Lower lobe of right lung (tissue), 2 donors: Measurements from ENCODE around the gene NDUFC2. TPM values are rescaled to one million over a fixed set of nuclear protein-coding genes. Genes with fewer than 3 reads are reported as not detected.

ENCODE experiments used
- ATAC-seq, 2 donors: fragments of 200-7000 bp; cut with Tn5 transposase; one replicate each; pipeline ENCODE4 v1.9.1; 2020 to 2022; ENCODE audit warnings: mild to moderate bottlenecking in 2 of 2, moderate library complexity in 2 of 2
- DNase-seq: peaks from one replicate; pipeline ENCODE4 v3.0.0-alpha.2; 2020
- H3K27ac ChIP-seq: fragments of 200-600 bp; one replicate; pipeline ENCODE4 v1.8.0; 2022
- H3K27me3 ChIP-seq: fragments of 200-600 bp; one replicate; pipeline ENCODE4 v1.8.0; 2022; ENCODE audit warnings: low read depth
- H3K36me3 ChIP-seq: fragments of 200-600 bp; one replicate; pipeline ENCODE4 v1.8.0; 2022; ENCODE audit warnings: mild to moderate bottlenecking
- H3K4me1 ChIP-seq: fragments of 200-600 bp; one replicate; pipeline ENCODE4 v1.8.0; 2022
- H3K4me3 ChIP-seq: fragments of 200-600 bp; one replicate; pipeline ENCODE4 v1.8.0; 2022; ENCODE audit warnings: mild to moderate bottlenecking
- H3K9me3 ChIP-seq: fragments of 200-600 bp; one replicate; pipeline ENCODE4 v1.8.0; 2022
- CTCF ChIP-seq: fragments of 200-600 bp; IDR thresholded peaks from one replicate; pipeline ENCODE4 v1.8.0; 2022; ENCODE audit warnings: antibody characterized with exemption, mild to moderate bottlenecking
- intact Hi-C: fragments of 100-400 bp; cut with DNase I; formaldehyde crosslinking; loops from one replicate; pipeline ENCODE4 v1.11.0; 2022
- total RNA-seq: library from RNA; stranded (reverse); fragmentation: NEBNext Ultra II Directional; extraction: Animal tissue kit (Norgen Biotek cat#: 25700); gene quantifications from one replicate; pipeline ENCODE4 v1.2.1, GENCODE V29; 2021
- donor health status: DM: no; HTN: yes; CAD: no; lungs with severe emphysema.

NDUFC2 gene
- total RNA-seq, 1 donor from 2014 or later: 130 TPM

- Histone ChIP-seq H3K27ac (no peak overlapping the region), H3K4me3 (no peak overlapping the region), H3K36me3 (no peaks in the 10 kb centered on the region), H3K27me3 (no peaks in the 10 kb centered on the region), H3K9me3 (no peaks in the 10 kb centered on the region), H3K4me1 (no peaks in the 10 kb centered on the region)
- DNase-seq (no peak), ATAC-seq (no peak)
- intact Hi-C loops: no loop called here
- TF ChIP-seq CTCF: no peak
Observed at GRCh38 chr11:78056093-78056492, 23.6 kb downstream of the NDUFC2 start.

GRCh38 chr11:78054971-78055370, 24.7 kb downstream of the NDUFC2 start:
- no peak overlapping the region for H3K27ac ChIP-seq
- no peaks in the 10 kb centered on the region for H3K9me3 ChIP-seq
- no peak overlapping the region for H3K4me3 ChIP-seq
- ATAC-seq (no peak), DNase-seq (no peak)
- TF ChIP-seq CTCF: no peak
- no peaks in the 10 kb centered on the region for H3K4me1 ChIP-seq
- H3K36me3 ChIP-seq: no peaks in the 10 kb centered on the region
- intact Hi-C loops: no loop called here
- H3K27me3 ChIP-seq: no peaks in the 10 kb centered on the region

GRCh38 chr11:78050964-78051831, 28.5 kb downstream of the NDUFC2 start:
- no peak for DNase-seq
- Histone ChIP-seq H3K27me3 (no peaks in the 10 kb centered on the region), H3K36me3 (no peaks in the 10 kb centered on the region), H3K4me3 (no peak overlapping the region), H3K27ac (no peak overlapping the region), H3K4me1 (peaks cover 3% of the 10 kb centered on the region), H3K9me3 (no peaks in the 10 kb centered on the region)
- TF ChIP-seq CTCF: no peak
- ATAC-seq: no peak
- intact Hi-C loops: no loop called here

- Histone ChIP-seq H3K4me3 (no peak overlapping the region), H3K27ac (no peak overlapping the region), H3K27me3 (no peaks in the 10 kb centered on the region), H3K9me3 (no peaks in the 10 kb centered on the region), H3K36me3 (no peaks in the 10 kb centered on the region), H3K4me1 (peaks cover 16% of the 10 kb centered on the region)
- DNase-seq: no peak
- intact Hi-C loops: no loop called here
- TF ChIP-seq CTCF: no peak
- no peak for ATAC-seq
Observed at GRCh38 chr11:78049348-78049747, 30.3 kb downstream of the NDUFC2 start.

GRCh38 chr11:78048561-78048960, 31.1 kb downstream of the NDUFC2 start:
- ATAC-seq (no peak), DNase-seq (no peak)
- H3K36me3 ChIP-seq: no peaks in the 10 kb centered on the region
- H3K4me3 ChIP-seq: no peak overlapping the region
- intact Hi-C loops: no loop called here
- H3K9me3 ChIP-seq: no peaks in the 10 kb centered on the region
- no peak for TF ChIP-seq CTCF
- H3K4me1 ChIP-seq: peaks cover 21% of the 10 kb centered on the region
- H3K27ac ChIP-seq: no peak overlapping the region
- no peaks in the 10 kb centered on the region for H3K27me3 ChIP-seq
